Hypothalamus (tissue), 51 donors: ENCODE results near the gene CAPN10.

ENCODE experiments used
- DNase-seq, 51 donors: peaks; one replicate each; lab custom pipeline; 2025; lab: John Stamatoyannopoulos, UW

The CAPN10 gene

GRCh38 chr2:240563951-240564560 is 22.5 kb upstream of the CAPN10 start:
- no peak for DNase-seq

GRCh38 chr2:240564561-240565332 is 21.8 kb upstream of the CAPN10 start:
- DNase-seq = no peak

GRCh38 chr2:240565333-240566202 is 21.0 kb upstream of the CAPN10 start:
- DNase-seq = peak in 13 of 51 donors; percentile 27 to 51 (median 36)

DNA sequence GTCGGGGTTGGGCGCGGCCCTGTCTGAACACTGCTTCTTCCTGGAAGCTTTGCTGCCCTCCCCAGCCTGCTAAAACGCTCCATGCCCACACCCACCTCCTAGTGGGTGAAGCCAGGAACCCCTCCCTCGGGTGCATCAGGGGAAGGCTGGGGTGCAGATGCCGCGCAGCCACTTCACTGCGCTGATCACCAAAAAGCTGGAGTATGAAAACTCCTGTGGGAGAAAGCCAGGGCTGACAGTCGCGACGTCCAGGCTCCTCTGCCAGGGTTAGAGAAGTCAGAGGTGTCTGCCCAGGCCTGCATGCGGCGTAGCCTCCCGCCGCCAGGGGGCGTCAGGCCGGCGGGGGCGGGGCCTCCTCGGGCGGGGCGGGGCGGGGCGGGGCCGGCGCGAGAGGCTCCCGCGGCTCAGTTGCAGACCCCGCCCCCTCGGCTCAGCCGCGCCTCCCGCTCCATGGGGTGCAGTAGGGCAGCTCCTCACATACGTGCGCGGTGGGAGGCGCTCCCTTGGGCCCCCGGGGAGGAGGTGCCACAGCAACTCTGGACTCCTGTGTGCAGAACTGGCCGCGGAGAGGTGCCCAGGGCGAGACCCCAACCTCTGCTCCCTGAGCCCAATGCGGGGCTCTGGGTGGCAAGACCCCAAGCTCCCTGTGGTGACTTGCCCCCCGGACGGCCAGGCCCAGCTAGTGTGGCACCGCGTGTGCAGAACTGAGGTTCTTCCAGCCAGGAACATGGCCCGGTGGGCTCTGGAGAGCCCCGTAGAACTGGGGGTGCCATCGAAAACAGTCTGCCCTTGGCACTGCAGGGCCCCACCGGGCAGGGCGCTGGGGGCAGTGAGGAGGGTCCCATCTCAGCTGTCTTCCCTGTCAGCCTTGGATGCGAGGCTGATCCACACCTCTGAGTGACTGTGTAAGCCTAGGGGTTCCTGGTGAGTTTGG is 20.1 kb upstream of the CAPN10 start:
- peak in 50 of 51 donors; percentile 24 to 91 (median 74) for DNase-seq

GRCh38 chr2:240567137-240567871 is 19.2 kb upstream of the CAPN10 start:
- peak in 2 of 51 donors; percentile 27 to 30 for DNase-seq

GRCh38 chr2:240567872-240568677 is 18.5 kb upstream of the CAPN10 start, which contains the start of gene RNPEPL1:
RNPEPL1 (plus strand) TSS chr2:240568484; CDS start chr2:240568587, 103 bp downstream.
- DNase-seq = peak in 12 of 51 donors; percentile 18 to 67 (median 51)

DNA sequence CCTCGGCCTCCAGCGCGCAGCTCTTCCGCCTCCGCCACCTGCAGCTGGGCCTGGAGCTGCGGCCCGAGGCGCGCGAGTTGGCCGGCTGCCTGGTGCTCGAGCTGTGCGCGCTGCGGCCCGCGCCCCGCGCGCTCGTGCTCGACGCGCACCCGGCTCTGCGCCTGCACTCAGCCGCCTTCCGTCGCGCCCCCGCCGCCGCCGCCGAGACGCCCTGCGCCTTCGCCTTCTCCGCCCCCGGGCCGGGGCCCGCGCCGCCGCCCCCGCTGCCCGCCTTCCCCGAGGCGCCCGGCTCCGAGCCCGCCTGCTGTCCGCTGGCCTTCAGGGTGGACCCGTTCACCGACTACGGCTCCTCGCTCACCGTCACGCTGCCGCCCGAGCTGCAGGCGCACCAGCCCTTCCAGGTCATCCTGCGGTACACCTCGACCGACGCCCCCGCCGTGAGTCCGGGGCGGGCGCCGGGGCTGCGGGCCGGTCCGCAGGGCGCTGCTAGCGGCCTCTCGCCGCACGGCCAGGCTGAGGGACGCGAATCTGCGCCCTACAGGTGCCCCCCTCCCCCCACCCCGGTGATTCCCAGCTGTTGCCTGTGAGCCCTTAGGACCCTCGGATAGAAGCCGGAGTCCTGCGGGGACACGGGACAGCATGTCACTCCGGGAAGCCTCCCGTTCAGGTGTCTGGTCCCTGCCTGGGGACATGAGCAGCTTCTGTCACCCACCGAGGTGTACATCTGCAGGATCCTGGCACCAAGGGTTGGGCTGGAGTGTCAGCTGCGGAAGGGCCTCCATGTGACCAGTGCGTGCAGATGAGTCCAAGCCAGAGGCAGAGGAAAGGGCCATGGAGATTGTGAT is 17.6 kb upstream of the CAPN10 start:
- peak in 34 of 51 donors; percentile 15 to 79 (median 50) for DNase-seq

DNA sequence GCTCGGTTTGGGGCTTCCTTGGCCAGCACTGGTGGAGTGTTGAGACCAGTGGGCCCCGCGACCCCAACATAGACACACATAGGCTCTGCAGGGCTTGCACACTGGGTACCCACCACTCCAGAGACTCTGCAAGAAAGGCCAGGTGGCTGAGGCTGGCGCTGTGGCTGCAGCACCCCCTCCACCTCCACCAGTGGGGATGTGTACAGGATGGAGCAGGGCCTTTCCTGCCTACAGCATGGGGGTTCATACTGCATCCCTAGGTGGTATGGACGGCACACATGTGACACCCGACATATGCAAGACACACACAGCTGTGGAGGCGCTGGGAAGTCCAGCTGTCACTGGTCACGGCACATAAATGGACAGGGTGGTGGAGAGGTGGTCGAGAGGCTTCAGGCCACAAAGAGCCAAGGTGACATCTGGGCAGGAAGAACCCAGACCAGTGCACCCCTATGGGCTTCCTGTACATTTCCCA is 17.0 kb upstream of the CAPN10 start:
- no peak for DNase-seq

DNA sequence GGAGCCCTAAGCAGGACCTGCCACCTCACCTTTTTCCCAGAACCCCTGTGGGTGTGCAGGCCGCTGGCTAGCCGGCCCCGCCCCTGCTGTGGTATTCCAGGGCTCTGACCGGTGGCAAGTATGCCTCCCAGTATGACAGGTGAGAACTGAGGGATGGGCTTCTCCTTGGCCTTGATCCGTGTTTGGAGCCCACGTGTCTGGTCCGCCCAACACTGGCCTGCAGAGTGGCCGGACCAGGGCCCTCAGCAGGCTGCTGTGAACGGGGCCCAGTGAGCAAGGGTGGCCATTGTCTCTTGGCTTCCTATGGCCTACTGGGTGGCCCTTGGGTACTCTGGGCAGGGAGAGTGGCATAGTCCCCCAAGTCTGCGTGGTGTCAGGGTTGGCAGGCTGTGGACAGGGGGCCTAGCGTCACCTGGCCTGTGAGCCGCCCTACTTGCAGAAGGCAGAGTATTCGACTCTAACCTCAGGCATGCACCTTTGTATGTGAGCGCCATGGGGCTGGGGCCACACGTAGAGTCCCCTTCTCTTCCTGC is 16.5 kb upstream of the CAPN10 start:
- no peak for DNase-seq

DNA sequence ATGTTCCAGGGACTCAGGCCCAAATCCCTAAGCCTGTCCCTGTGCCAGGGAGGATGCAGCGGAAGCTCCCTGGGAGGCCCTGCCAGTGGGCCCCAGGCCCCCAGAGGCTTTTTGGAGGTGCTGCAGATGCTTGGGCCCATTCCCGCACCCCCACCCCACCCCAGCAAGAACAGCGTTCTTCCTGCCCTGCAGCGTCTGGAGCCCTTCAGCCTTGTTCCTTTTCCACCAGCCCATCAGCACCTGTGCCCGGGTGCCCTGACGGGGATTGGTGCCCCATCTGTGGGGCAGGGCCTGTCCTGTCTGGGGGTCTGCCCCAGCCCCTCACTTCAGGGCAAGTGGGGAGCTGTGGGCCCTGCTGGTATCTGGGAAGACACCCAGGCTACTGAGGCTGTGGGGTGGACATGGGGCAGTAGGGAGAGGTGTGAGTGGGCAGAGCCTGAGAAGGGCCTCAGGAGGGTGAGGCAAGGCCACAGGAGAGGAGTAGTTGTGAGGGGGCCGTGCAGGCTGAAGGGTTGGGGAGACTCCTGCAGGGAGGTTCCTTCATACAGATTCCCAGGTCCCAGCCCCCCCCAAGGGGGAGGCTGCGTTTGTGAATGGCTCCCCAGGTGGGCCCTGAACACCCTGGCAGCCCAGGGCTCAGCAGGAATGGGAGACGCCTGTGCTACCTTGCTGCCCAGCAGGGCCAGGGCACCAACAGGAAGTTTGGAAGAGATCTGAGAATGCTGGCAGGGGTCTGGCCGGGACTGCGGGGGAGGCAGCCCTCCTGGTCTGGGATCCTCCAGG is 15.8 kb upstream of the CAPN10 start:
- no peak for DNase-seq

DNA sequence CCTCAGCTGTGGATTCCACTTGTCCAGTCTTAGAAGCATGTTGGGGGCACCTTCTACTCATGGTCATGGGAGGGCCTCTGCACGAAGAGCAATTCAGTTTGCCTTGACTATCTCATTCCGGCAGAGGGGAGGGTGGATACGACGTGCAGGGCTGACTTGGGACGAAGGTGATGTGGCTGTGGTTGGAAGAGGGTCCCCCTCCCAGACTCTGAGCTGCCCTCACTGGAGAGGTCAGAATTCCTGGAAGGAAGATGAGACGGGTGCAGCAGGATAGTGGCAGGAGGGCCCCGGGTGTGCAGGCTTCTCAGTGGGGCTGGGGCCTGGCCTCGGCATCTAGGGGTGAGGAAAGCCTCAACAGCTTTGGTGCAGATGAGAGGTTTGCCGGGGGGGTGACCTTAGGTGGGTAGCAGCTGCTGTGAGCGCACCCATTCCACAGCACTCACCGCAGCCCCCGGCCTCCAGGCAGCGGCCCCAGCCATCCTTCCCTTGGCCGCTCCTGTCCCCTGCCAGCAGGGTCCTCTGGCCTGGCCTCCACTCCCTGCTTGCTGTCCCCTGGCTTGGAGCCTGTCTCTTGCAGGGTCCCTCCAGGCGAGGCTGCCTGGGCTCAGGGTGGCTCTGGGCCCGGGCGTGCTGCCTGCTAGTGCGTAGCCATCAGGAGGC is 15.1 kb upstream of the CAPN10 start:
- no peak for DNase-seq

DNA sequence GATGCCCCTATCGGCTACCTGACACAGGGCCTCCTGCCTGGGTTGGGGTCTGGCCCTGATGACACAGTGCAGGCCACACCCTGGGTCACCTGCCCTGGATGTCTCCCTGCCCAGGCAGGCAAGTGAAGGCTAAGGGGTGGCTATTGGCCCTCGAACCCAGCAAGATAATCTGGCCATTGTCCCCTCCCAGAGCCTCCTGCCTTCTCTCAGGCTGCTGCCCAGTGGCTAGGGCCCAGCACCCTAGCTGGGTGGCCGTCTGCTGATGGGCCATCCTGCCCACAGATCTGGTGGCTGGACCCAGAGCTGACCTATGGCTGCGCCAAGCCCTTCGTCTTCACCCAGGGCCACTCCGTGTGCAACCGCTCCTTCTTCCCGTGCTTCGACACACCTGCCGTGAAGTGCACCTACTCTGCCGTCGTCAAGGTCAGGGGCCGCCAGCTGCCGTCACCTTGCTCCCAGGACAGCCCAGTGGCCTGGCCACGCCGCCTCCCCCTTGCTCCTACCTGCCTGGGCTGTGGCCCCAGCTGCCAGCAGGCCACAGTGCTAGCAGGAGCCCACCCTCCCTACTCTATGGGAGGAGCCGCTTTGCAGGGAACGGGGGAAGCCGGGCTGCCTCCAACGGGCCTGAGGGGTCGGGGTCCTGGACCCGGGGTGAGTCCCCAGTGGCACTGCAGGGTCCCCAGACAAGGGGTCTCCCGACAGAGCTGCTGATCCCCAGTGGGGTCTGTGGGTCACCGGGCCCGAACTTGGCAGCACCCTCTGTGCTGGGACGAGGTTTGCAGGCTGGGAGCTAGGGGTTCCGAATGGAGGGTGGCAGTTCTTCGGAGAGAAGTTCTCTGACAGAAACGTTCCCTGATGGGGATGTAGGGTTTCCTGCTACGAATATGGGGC is 14.1 kb upstream of the CAPN10 start:
- DNase-seq = no peak

GRCh38 chr2:240573071-240573515 is 13.4 kb upstream of the CAPN10 start:
- no peak for DNase-seq

GRCh38 chr2:240573516-240574385 is 12.8 kb upstream of the CAPN10 start:
- DNase-seq = no peak
